Activated CD4-positive, alpha-beta T cell treated with anti-CD3 and anti-CD28 coated beads, Interleukin-2, amount 10 ng/mL, durations not matched to agents 7 days and 5 days (primary cell): Measurements from ENCODE around the gene LDAF1. TPM values are rescaled to one million over a fixed set of nuclear protein-coding genes. Genes with fewer than 3 reads are reported as not detected.
A peak's percentile ranks its signal among the peaks of the same experiment; 100 is the strongest.
"Not testable (repeated sequence)": the region's sequence is repeated elsewhere in the genome, so short reads cannot be mapped to it uniquely, and the experiment has no call there.

ENCODE experiments used
- CTCF ChIA-PET: fragments of 350-600 bp; sonication (Branson Sonifier 250); formaldehyde crosslinking; loops from one replicate; lab custom pipeline; 2021; ENCODE audit warnings: antibody characterized with exemption; lab: Charles Lee
- POLR2A ChIA-PET: fragments of 350-600 bp; sonication (Branson Sonifier 250); formaldehyde crosslinking; loops from one replicate; lab custom pipeline; 2021; ENCODE audit warnings: antibody characterized with exemption; lab: Charles Lee
- DNase-seq: peaks from one replicate; pipeline ENCODE4 v3.0.0-alpha.2; 2020
- H3K27ac Mint-ChIP-seq: one replicate; pipeline ENCODE4 v1.8.0; 2021; ENCODE audit warnings: mild to moderate bottlenecking, moderate library complexity, mixed read lengths
- H3K27me3 Mint-ChIP-seq: one replicate; pipeline ENCODE4 v1.8.0; 2021; ENCODE audit warnings: mixed read lengths
- H3K36me3 Mint-ChIP-seq: one replicate; pipeline ENCODE4 v1.8.0; 2021; ENCODE audit warnings: low read depth, mixed read lengths
- H3K4me1 Mint-ChIP-seq: one replicate; pipeline ENCODE4 v1.8.0; 2021; ENCODE audit warnings: mixed read lengths
- H3K4me3 Mint-ChIP-seq: one replicate; pipeline ENCODE4 v1.8.0; 2021; ENCODE audit warnings: mild to moderate bottlenecking, moderate library complexity, mixed read lengths
- H3K9me3 Mint-ChIP-seq: one replicate; pipeline ENCODE4 v1.8.0; 2021; ENCODE audit warnings: mixed read lengths
- total RNA-seq, 2 experiments: library from RNA; stranded (reverse); gene quantifications; one replicate each; pipeline ENCODE4 v1.2.3, GENCODE V29; 2021

The LDAF1 gene
- total RNA-seq, 2 experiments from 2014 or later: 11.2 to 13.6 TPM

DNA sequence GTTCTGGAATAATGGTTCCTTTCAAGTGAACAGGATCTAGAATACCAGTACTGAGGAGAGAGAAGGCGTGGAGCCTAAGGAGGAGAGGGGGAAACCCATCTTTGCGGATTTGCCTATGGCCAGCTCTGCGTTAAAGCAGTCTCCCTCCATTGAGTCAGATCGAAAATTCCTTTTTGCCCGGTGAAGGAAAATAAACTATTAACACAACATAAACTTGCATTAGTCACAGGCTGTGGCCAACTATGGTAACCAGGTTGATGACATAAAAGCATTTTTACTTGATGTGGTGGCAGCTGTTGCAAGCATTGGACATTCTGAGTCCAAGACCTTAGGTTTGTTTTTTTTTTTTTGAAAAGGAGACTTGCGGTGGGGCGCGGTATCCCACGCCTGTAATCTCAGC is 8.9 kb downstream of the LDAF1 start:
- Mint-ChIP-seq H3K27me3 (no peaks in the 10 kb centered on the region), H3K36me3 (peaks cover 12% of the 10 kb centered on the region), H3K4me3 (no peak overlapping the region), H3K27ac (no peak overlapping the region), H3K4me1 (no peaks in the 10 kb centered on the region), H3K9me3 (no peaks in the 10 kb centered on the region)
- ChIA-PET POLR2A (no interaction called here), CTCF (no interaction called here)
- no peak for DNase-seq

DNA sequence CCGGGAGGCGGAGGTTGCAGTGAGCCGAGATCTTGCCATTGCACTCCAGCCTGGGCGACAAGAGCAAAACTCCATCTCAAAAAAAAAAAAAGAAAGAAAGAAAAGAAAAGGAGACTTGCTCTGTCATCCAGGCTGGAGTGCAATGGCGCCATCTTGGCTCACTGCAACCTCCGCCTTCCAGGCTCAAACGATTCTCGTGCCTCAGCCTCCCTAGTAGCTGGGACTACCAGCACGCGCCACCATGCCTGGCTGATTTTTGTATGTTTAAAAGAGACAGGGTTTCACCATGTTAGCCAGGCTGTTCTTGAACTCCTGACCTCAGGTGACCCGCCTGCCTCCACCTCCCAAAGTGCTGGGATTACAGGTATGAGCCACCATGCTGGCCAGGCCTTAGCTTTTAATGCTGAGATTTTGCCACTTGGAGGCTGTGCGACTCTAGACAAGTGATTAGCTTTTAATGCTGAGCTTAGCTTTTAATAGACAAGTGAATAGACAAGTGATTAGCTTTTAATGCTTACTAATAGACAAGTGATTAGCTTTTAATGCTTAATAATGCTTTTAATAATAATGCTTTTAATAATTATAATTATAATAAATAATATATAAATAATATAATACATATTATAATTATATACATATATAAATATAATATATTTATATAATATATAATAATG is 9.6 kb downstream of the LDAF1 start:
- no peaks in the 10 kb centered on the region for H3K9me3 Mint-ChIP-seq
- no peaks in the 10 kb centered on the region for H3K27me3 Mint-ChIP-seq
- H3K36me3 Mint-ChIP-seq: peaks cover 14% of the 10 kb centered on the region
- POLR2A ChIA-PET: no interaction called here
- no peak overlapping the region for H3K27ac Mint-ChIP-seq
- CTCF ChIA-PET: no interaction called here
- peak; percentile 26 for DNase-seq
- H3K4me3 Mint-ChIP-seq: no peak overlapping the region
- no peaks in the 10 kb centered on the region for H3K4me1 Mint-ChIP-seq

- Mint-ChIP-seq H3K27ac (no peak overlapping the region), H3K9me3 (no peaks in the 10 kb centered on the region), H3K36me3 (peaks cover 13% of the 10 kb centered on the region), H3K4me1 (no peaks in the 10 kb centered on the region), H3K27me3 (no peaks in the 10 kb centered on the region), H3K4me3 (no peak overlapping the region)
- no peak for DNase-seq
- POLR2A ChIA-PET: no interaction called here
- CTCF ChIA-PET: interaction anchor here (0.7 kb wide), 1 partner anchor 11 kb away, joined by 3 read pairs; no protein-coding TSS in a partner anchor
Observed at GRCh38 chr16:21169249-21169981, 10.9 kb downstream of the LDAF1 start.

GRCh38 chr16:21170116-21170515 is 11.6 kb downstream of the LDAF1 start:
- H3K27me3 Mint-ChIP-seq, H3K9me3 Mint-ChIP-seq, CTCF ChIA-PET, POLR2A ChIA-PET, H3K27ac Mint-ChIP-seq, DNase-seq, H3K4me1 Mint-ChIP-seq, H3K4me3 Mint-ChIP-seq: not testable (repeated sequence)
- H3K36me3 Mint-ChIP-seq: peaks cover 18% of the 10 kb centered on the region

GRCh38 chr16:21172650-21173049 is 14.2 kb downstream of the LDAF1 start:
- Mint-ChIP-seq H3K27me3 (no peaks in the 10 kb centered on the region), H3K27ac (no peak overlapping the region), H3K4me3 (no peak overlapping the region), H3K4me1 (no peaks in the 10 kb centered on the region), H3K36me3 (peaks cover 24% of the 10 kb centered on the region), H3K9me3 (no peaks in the 10 kb centered on the region)
- no peak for DNase-seq
- ChIA-PET CTCF (no interaction called here), POLR2A (no interaction called here)

- Mint-ChIP-seq H3K27ac (no peak overlapping the region), H3K36me3 (peaks cover 42% of the 10 kb centered on the region)
Observed at GRCh38 chr16:21175397-21175796, 16.9 kb downstream of the LDAF1 start.

GRCh38 chr16:21179126-21179982 is 20.9 kb downstream of the LDAF1 start:
- DNase-seq: no peak
- no peaks in the 10 kb centered on the region for H3K27me3 Mint-ChIP-seq
- peaks cover 11% of the 10 kb centered on the region for H3K9me3 Mint-ChIP-seq
- H3K4me3 Mint-ChIP-seq: no peak overlapping the region
- peaks cover 42% of the 10 kb centered on the region for H3K36me3 Mint-ChIP-seq
- POLR2A ChIA-PET: no interaction called here
- H3K4me1 Mint-ChIP-seq: no peaks in the 10 kb centered on the region
- no peak overlapping the region for H3K27ac Mint-ChIP-seq
- CTCF ChIA-PET: no interaction called here

More at GRCh38 chr16:21175397-21175796, 16.9 kb downstream of the LDAF1 start:
- CTCF ChIA-PET: no interaction called here
- Mint-ChIP-seq H3K4me1 (no peaks in the 10 kb centered on the region), H3K4me3 (no peak overlapping the region), H3K9me3 (peaks cover 2% of the 10 kb centered on the region), H3K27me3 (no peaks in the 10 kb centered on the region)
- POLR2A ChIA-PET: no interaction called here
- DNase-seq: no peak

DNA sequence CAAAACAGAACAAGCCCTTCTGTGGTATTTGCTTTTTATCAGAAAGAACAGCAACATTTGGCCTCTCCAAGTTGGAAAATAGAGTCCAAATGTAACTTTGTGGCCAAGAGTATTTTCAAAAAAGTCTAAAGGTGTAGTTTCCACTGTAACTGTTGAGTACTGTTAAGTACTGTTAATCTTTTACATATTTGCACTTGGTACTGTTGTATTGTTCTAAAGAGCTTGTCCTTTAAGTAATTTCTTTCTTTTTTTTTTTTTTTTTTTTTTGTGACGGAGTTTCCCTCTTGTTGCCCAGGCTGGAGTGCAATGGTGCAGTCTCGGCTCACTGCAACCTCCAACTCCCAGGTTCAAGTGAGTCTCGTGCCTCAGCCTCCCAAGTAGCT is 21.5 kb downstream of the LDAF1 start:
- POLR2A ChIA-PET: no interaction called here
- H3K27ac Mint-ChIP-seq: no peak overlapping the region
- H3K4me1 Mint-ChIP-seq: no peaks in the 10 kb centered on the region
- CTCF ChIA-PET: no interaction called here
- DNase-seq: no peak
- no peaks in the 10 kb centered on the region for H3K27me3 Mint-ChIP-seq
- peaks cover 37% of the 10 kb centered on the region for H3K36me3 Mint-ChIP-seq
- peaks cover 15% of the 10 kb centered on the region for H3K9me3 Mint-ChIP-seq
- H3K4me3 Mint-ChIP-seq: no peak overlapping the region

DNA sequence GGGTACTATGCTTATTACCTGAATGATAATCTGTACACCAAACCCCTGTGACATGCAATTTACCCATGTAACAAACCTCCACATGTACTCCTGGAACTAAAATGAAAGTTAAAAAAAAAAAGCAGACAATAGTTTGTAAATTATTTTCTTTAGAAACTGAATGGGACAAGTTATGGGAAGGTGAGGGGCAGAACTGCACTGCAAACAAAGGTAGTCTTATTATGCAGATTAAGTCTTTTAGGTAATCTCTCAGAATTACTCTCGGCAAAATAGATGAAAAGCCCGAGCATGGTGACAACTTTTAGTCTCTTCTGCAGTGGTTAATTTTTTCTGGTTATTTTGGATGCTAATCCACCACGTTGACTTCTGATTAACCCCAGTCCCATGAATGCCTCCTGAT is 25.5 kb downstream of the LDAF1 start:
- no peak overlapping the region for H3K27ac Mint-ChIP-seq
- ChIA-PET CTCF (no interaction called here), POLR2A (no interaction called here)
- H3K9me3 Mint-ChIP-seq: peaks cover 13% of the 10 kb centered on the region
- no peak overlapping the region for H3K4me3 Mint-ChIP-seq
- no peaks in the 10 kb centered on the region for H3K27me3 Mint-ChIP-seq
- DNase-seq: no peak
- H3K36me3 Mint-ChIP-seq: peaks cover 20% of the 10 kb centered on the region
- peaks cover 4% of the 10 kb centered on the region for H3K4me1 Mint-ChIP-seq

GRCh38 chr16:21184834-21185233 is 26.4 kb downstream of the LDAF1 start:
- H3K9me3 Mint-ChIP-seq: peaks cover 13% of the 10 kb centered on the region
- no peak for DNase-seq
- CTCF ChIA-PET: no interaction called here

DNA sequence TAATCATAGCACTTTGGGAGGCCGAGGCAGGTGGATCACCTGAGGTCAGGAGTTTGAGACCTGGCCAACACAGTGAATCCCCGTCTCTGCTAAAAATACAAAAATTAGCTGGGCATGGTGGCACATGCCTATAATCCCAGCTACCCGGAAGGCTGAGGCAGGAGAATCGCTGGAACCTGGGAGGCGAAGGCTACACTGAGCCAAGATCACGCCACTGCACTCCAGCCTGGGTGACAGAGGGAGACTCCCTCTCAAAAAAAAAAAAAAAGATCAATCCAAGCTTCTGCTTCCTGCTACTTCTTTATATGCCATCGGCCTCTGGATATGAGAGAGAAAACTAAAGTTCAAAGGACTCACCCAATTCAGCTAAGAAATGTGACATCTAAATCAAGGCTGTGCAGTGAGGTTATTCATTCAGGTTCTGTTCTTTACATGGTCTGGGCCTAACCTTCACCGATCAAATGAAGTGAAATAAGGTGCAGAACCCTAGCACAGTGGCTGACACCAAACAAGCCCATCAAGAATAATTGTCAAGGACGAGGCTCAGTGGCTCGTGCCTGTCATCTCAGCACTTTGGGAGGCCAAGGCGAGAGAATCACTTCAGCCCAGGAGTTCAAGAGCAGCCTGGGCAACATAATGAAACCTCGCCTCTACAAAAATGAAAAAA is 27.3 kb downstream of the LDAF1 start:
- H3K4me1 Mint-ChIP-seq: peaks cover 4% of the 10 kb centered on the region

More at GRCh38 chr16:21184834-21185233, 26.4 kb downstream of the LDAF1 start:
- no peak overlapping the region for H3K4me3 Mint-ChIP-seq
- peaks cover 13% of the 10 kb centered on the region for H3K36me3 Mint-ChIP-seq
- H3K27me3 Mint-ChIP-seq: no peaks in the 10 kb centered on the region
- POLR2A ChIA-PET: no interaction called here
- H3K27ac Mint-ChIP-seq: no peak overlapping the region
- peaks cover 4% of the 10 kb centered on the region for H3K4me1 Mint-ChIP-seq

DNA sequence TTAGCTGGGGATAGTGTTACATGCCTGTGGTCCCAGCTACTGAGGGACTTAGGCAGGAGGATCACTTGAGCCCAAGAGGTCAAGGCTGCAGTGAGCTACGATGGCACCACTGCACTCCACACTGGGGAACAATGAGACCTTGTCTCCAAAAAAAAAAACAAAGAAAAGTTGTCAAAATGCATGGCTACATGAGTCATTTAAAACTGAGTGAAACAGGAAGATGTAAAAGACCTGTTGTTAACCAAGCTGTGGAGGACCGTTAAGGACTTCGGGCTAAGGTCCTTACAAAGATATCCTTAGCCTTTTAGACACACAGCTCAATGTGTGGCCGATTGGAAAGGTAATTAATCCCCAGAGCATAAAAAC is 27.8 kb downstream of the LDAF1 start:
- POLR2A ChIA-PET: no interaction called here
- Mint-ChIP-seq H3K27ac (no peak overlapping the region), H3K36me3 (peaks cover 5% of the 10 kb centered on the region), H3K4me3 (no peak overlapping the region), H3K4me1 (peaks cover 4% of the 10 kb centered on the region), H3K9me3 (peaks cover 15% of the 10 kb centered on the region), H3K27me3 (peaks cover 2% of the 10 kb centered on the region)
- DNase-seq: no peak
- CTCF ChIA-PET: interaction anchor here (0.6 to 1.3 kb wide), 3 partner anchors 14 to 62 kb away, joined by 3 to 4 read pairs (median 3); no protein-coding TSS in a partner anchor

More for the DNA sequence above, 27.3 kb downstream of the LDAF1 start:
- H3K4me3 Mint-ChIP-seq: no peak overlapping the region
- ChIA-PET POLR2A (no interaction called here), CTCF (interaction anchor here (0.6 to 1.3 kb wide), 3 partner anchors 14 to 63 kb away, joined by 3 to 4 read pairs (median 3); no protein-coding TSS in a partner anchor)
- H3K36me3 Mint-ChIP-seq: peaks cover 10% of the 10 kb centered on the region
- no peak overlapping the region for H3K27ac Mint-ChIP-seq
- H3K27me3 Mint-ChIP-seq: peaks cover 2% of the 10 kb centered on the region
- DNase-seq: no peak
- peaks cover 15% of the 10 kb centered on the region for H3K9me3 Mint-ChIP-seq
